ENCODE measurements around the gene NFATC2IP. TPM values are rescaled to one million over a fixed set of nuclear protein-coding genes. Genes with fewer than 3 reads are reported as not detected.

Gene NFATC2IP
- total RNA-seq = 21.0 and 38.7 TPM in 2 replicates

GRCh38 chr16:28950648-28951409 is at the start of gene NFATC2IP:
NFATC2IP (plus strand) TSS chr16:28950937; CDS start chr16:28951012, 75 bp downstream.
- peak; percentile 99 for DNase-seq (ENCODE audit: extremely low read depth, low read depth, low spot score)

- no peak for DNase-seq (ENCODE audit: extremely low read depth, low read depth, low spot score)
Measured at GRCh38 chr16:28901862-28902261, 48.9 kb upstream of the NFATC2IP start.

- DNase-seq (ENCODE audit: extremely low read depth, low read depth, low spot score) = no peak
Measured at GRCh38 chr16:28902909-28903308, 47.8 kb upstream of the NFATC2IP start.

GRCh38 chr16:28903344-28904042 is 47.2 kb upstream of the NFATC2IP start:
- DNase-seq (ENCODE audit: extremely low read depth, low read depth, low spot score) = no peak

- no peak for DNase-seq (ENCODE audit: extremely low read depth, low read depth, low spot score)
Measured at GRCh38 chr16:28904363-28904762, 46.4 kb upstream of the NFATC2IP start.

- DNase-seq (ENCODE audit: extremely low read depth, low read depth, low spot score) = no peak
Measured at GRCh38 chr16:28904828-28905227, 45.9 kb upstream of the NFATC2IP start.

- no peak for DNase-seq (ENCODE audit: extremely low read depth, low read depth, low spot score)
Measured at GRCh38 chr16:28905229-28905754, 45.4 kb upstream of the NFATC2IP start.

GRCh38 chr16:28905800-28906372 is 44.9 kb upstream of the NFATC2IP start:
- DNase-seq (ENCODE audit: extremely low read depth, low read depth, low spot score) = no peak

GRCh38 chr16:28910086-28911031 is 40.4 kb upstream of the NFATC2IP start:
- DNase-seq (ENCODE audit: extremely low read depth, low read depth, low spot score) = no peak

GRCh38 chr16:28912558-28912957 is 38.2 kb upstream of the NFATC2IP start:
- no peak for DNase-seq (ENCODE audit: extremely low read depth, low read depth, low spot score)

GRCh38 chr16:28913946-28914724 is 36.6 kb upstream of the NFATC2IP start:
- no peak for DNase-seq (ENCODE audit: extremely low read depth, low read depth, low spot score)

- peak; percentile 39 for DNase-seq (ENCODE audit: extremely low read depth, low read depth, low spot score)
Measured at GRCh38 chr16:28915181-28915580, 35.6 kb upstream of the NFATC2IP start.

- DNase-seq (ENCODE audit: extremely low read depth, low read depth, low spot score) = no peak
Measured at GRCh38 chr16:28917095-28917494, 33.6 kb upstream of the NFATC2IP start.

- DNase-seq (ENCODE audit: extremely low read depth, low read depth, low spot score) = no peak
Measured at GRCh38 chr16:28918698-28919097, 32.0 kb upstream of the NFATC2IP start.

GRCh38 chr16:28923231-28923587 is 27.5 kb upstream of the NFATC2IP start:
- DNase-seq (ENCODE audit: extremely low read depth, low read depth, low spot score) = no peak

- no peak for DNase-seq (ENCODE audit: extremely low read depth, low read depth, low spot score)
Measured at GRCh38 chr16:28923652-28924398, 26.9 kb upstream of the NFATC2IP start.

GRCh38 chr16:28924399-28924761 is 26.4 kb upstream of the NFATC2IP start:
- no peak for DNase-seq (ENCODE audit: extremely low read depth, low read depth, low spot score)

GRCh38 chr16:28924762-28925385 is 25.9 kb upstream of the NFATC2IP start, which contains the start of gene RABEP2:
RABEP2 (minus strand) TSS chr16:28925238; CDS start chr16:28925163, 75 bp downstream.
- peak; percentile 22 for DNase-seq (ENCODE audit: extremely low read depth, low read depth, low spot score)
